ENCODE results near the gene CALR.
"Not testable (repeated sequence)": the region's sequence is repeated elsewhere in the genome, so short reads cannot be mapped to it uniquely, and the experiment has no call there.

The CALR gene

GRCh38 chr19:12976109-12976508 lies 37.7 kb downstream of the CALR start:
- not testable (repeated sequence) for DNase-seq (ENCODE audit: low spot score); FAIRE-seq

GRCh38 chr19:12979974-12980373 lies 41.6 kb downstream of the CALR start:
- DNase-seq (ENCODE audit: low spot score) (no peak), FAIRE-seq (no peak)

GRCh38 chr19:12982648-12983047 lies 44.2 kb downstream of the CALR start:
- DNase-seq (ENCODE audit: low spot score): no peak
- no peak for FAIRE-seq

GRCh38 chr19:12983091-12983490 lies 44.7 kb downstream of the CALR start:
- no peak for DNase-seq (ENCODE audit: low spot score)
- FAIRE-seq: no peak

GRCh38 chr19:12983542-12984142 lies 45.2 kb downstream of the CALR start:
- FAIRE-seq (peak; percentile 96), DNase-seq (ENCODE audit: low spot score) (peak; percentile 83)

GRCh38 chr19:12984143-12984627 lies 45.8 kb downstream of the CALR start:
- FAIRE-seq (peak; percentile 91), DNase-seq (ENCODE audit: low spot score) (no peak)

GRCh38 chr19:12984683-12985048 lies 46.3 kb downstream of the CALR start:
- FAIRE-seq (no peak), DNase-seq (ENCODE audit: low spot score) (no peak)

GRCh38 chr19:12985049-12985776 lies 46.8 kb downstream of the CALR start:
- DNase-seq (ENCODE audit: low spot score): no peak
- no peak for FAIRE-seq

GRCh38 chr19:12986726-12987125 lies 48.3 kb downstream of the CALR start:
- no peak for DNase-seq (ENCODE audit: low spot score)
- no peak for FAIRE-seq

GRCh38 chr19:12987190-12987589 lies 48.8 kb downstream of the CALR start:
- FAIRE-seq (no peak), DNase-seq (ENCODE audit: low spot score) (no peak)

GRCh38 chr19:12987781-12988180 lies 49.4 kb downstream of the CALR start:
- no peak for DNase-seq (ENCODE audit: low spot score)
- FAIRE-seq: no peak

- FAIRE-seq (no peak), DNase-seq (ENCODE audit: low spot score) (no peak)
Observed at GRCh38 chr19:12990431-12990830, 52.0 kb downstream of the CALR start.

GRCh38 chr19:12990853-12991252 lies 52.4 kb downstream of the CALR start:
- DNase-seq (ENCODE audit: low spot score) (no peak), FAIRE-seq (peak; percentile 17)

GRCh38 chr19:12991296-12991695 lies 52.9 kb downstream of the CALR start:
- no peak for DNase-seq (ENCODE audit: low spot score)
- no peak for FAIRE-seq

- DNase-seq (ENCODE audit: low spot score) (no peak), FAIRE-seq (no peak)
Observed at GRCh38 chr19:12992729-12993128, 54.3 kb downstream of the CALR start.

GRCh38 chr19:12993562-12993961 lies 55.2 kb downstream of the CALR start:
- DNase-seq (ENCODE audit: low spot score): no peak
- FAIRE-seq: no peak

All from urothelium cell line (cell line).